22Rv1 (cell line): Measurements from ENCODE around the gene PDE2A.

Source experiments
- ZFX ChIP-seq: fragments of 450-650 bp; IDR thresholded peaks from 2 replicates; pipeline ENCODE4 v1.6.1; 2017; ENCODE audit warnings: antibody characterized with exemption, borderline replicate concordance
- TF ChIP-seq, protein P1 (sequence below): fragments of 450-650 bp; IDR thresholded peaks from 2 replicates; pipeline ENCODE4 v1.5.1; 2017; ENCODE audit warnings: mild to moderate bottlenecking

DNA sequence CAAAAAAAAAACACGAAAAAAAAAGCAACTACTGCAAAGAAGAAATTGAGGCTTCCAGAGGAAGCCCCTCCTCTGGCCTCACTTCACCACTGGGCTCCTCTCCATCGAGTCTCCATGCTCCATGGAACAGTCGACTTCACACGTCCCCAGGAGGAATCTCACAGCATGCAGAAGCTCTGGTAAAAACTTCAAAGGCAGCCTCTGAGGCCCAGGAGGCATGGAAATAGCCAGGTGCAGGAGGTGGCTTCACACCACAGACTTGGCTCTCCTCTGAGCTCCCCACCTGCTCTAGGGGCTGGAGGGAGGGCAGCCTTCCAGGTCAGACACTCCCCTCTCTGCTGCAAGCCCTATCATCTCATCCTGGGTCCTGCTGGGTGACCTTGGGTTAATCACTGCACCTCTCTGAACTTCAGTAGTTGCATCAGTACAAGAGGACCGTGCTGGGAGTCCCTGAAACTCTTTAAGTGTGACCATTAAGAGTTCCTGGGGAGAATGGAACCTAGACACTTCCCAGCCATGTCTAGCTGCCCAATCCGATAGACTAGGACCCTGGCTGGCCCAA lies 8.2 kb downstream of the PDE2A start:
- TF ChIP-seq, protein P1, sequence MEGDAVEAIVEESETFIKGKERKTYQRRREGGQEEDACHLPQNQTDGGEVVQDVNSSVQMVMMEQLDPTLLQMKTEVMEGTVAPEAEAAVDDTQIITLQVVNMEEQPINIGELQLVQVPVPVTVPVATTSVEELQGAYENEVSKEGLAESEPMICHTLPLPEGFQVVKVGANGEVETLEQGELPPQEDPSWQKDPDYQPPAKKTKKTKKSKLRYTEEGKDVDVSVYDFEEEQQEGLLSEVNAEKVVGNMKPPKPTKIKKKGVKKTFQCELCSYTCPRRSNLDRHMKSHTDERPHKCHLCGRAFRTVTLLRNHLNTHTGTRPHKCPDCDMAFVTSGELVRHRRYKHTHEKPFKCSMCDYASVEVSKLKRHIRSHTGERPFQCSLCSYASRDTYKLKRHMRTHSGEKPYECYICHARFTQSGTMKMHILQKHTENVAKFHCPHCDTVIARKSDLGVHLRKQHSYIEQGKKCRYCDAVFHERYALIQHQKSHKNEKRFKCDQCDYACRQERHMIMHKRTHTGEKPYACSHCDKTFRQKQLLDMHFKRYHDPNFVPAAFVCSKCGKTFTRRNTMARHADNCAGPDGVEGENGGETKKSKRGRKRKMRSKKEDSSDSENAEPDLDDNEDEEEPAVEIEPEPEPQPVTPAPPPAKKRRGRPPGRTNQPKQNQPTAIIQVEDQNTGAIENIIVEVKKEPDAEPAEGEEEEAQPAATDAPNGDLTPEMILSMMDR: no peak
- no peak for TF ChIP-seq ZFX
